Activated T-cell treated with anti-CD3 and anti-CD28 coated beads, Interleukin-2, amount 50 U/mL, for 48 hours (primary cell): Measurements from ENCODE around the gene DMTF1.
"Not testable (repeated sequence)": the region's sequence is repeated elsewhere in the genome, so short reads cannot be mapped to it uniquely, and the experiment has no call there.

Experiments
- DNase-seq, 2 experiments: peaks; one replicate each; pipeline ENCODE4 v3.0.0-alpha.2; 2020

DMTF1 gene

DNA sequence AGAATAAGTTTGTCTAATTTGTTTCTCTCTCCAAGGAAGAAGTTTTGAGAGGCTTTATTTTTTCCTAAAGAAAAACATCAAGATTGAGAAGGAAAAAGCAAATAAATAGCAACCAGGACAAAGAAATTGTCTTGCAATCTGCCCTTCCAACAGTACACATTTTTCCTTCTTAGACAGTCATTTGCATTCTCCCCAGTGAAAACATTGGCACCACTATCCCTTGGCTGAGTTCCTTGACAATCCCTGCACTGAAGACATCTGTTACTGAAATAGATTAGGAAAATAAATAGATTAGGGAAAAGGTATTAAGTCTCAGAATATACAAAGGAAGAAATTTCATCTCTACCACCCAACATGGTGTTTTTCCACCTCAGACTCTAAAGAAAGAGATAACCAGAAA, 79.5 kb downstream of the DMTF1 start:
- DNase-seq: no peak

DNA sequence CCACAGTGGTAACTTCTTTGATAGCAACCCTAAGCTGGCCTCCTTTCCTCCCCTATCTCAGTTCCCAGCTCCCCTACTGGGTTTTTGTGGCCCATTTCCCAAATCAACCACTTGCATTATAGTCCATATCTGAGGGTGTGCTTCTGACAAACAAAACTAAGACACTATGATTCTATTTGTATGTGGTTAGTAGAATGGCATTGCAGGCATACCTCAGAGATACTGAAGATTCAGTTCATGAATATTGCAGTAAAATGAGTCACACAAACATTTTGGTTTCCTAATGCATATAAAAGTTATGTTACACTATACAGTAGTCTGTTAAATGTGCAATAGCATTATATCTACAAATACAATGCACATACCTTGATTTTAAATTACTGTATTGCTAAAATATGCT, 82.7 kb downstream of the DMTF1 start:
- no peak for DNase-seq

DNA sequence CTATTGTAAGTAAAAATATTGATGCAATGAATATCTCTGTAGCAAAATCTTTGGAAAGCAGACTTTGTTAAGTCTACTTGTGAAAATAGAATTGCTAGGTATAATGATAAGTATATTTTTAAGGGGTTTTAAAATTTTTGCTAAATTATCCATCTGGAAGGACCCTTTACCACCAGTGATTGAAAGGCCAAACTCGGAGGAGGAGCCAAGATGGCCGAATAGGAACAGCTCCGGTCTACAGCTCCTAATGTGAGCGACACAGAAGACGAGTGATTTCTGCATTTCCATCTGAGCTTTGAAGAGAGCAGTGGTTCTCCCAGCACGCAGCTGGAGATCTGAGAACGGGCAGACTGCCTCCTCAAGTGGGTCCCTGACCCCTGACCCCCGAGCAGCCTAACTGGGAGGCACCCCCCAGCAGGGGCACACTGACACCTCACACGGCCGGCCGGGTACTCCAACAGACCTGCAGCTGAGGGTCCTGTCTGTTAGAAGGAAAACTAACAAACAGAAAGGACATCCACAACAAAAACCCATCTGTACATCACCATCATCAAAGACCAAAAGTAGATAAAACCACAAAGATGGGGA, 86.3 kb downstream of the DMTF1 start:
- DNase-seq: not testable (repeated sequence)

DNA sequence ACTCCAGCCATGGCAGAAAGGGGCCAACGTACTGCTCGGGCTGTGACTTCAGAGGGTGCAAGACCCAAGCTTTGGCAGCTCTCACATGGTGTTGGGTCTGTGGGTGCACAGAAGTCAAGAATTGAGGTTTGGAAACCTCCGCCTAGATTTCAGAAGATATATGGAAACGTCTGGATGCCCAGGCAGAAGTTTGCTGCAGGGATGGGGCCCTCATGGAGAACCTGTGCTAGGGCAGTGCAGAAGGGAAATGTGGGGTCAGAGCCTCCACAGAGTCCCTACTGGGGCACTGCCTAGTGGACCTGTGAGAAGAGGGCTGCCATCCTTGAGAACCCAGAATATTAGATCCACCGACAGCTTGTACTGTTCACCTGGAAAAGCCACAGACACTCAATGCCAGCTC, 93.4 kb downstream of the DMTF1 start:
- DNase-seq: not testable (repeated sequence)
